ENCODE results near the gene PIP5K1B.

- TF ChIP-seq CTCF (optimal IDR thresholded peaks at IDR 0.05 in 1 of 3, IDR thresholded peaks at IDR 0.05 in 1 of 3, conservative IDR thresholded peaks at IDR 0.05 in 1 of 3; ENCODE audit: extremely low read depth in 1 of 3, insufficient read depth in 2 of 3, low read length in 3 of 3) (no peak), EZH2 (IDR thresholded peaks at IDR 0.05; ENCODE audit: low read length) (no peak)
Observed at GRCh38 chr9:68704814-68705530, at the start of gene PIP5K1B.
